Esophagus muscularis mucosa (tissue), 4 donors: ENCODE measurements around the gene MASP1.

ENCODE experiments used
- EP300 ChIP-seq: sonication (generic); formaldehyde crosslinking; IDR thresholded peaks from one replicate; pipeline ENCODE4 v1.6.1; 2017; ENCODE audit warnings: antibody characterized with exemption
- POLR2AphosphoS5 ChIP-seq, 2 donors: sonication (generic); formaldehyde crosslinking; IDR thresholded peaks; one replicate each; pipeline ENCODE4 v1.6.1; 2017; ENCODE audit warnings: antibody characterized with exemption in 2 of 2
- TF ChIP-seq, protein P1 (sequence below), 3 experiments: fragments of 200-600 bp in 2 of 3; fragments of 450-650 bp in 1 of 3; sonication (generic) in 2 of 3; IDR thresholded peaks; one replicate each; pipeline ENCODE4 v1.5.1; 2017 to 2019; ENCODE audit warnings: antibody characterized with exemption in 3 of 3, mild to moderate bottlenecking in 2 of 3, moderate library complexity in 1 of 3

DNA sequence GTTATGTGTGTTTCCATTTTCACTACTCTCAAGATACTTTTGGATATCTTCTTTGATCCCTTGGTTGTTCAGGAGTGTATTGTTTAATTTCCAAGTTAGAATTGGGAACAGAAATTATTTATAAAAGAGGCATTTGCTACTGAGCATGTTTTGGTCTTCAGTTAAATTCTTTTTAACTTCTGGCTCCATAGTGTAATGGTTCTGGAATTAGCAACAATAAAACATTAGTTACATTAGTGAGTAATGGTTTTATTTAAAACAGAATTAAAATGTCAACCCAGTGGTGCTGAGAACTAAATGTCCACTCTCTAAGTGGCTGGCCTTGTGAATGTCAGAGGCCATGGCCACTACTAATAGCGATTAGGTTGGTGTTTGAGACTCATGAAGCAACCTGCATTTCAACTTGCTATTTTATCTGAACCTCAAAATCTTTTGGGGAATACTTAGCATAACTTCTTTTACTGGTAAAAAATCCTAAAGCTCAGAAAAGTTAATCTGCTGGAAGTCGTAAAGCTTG is 19.5 kb upstream of the MASP1 start:
- TF ChIP-seq, protein P1, sequence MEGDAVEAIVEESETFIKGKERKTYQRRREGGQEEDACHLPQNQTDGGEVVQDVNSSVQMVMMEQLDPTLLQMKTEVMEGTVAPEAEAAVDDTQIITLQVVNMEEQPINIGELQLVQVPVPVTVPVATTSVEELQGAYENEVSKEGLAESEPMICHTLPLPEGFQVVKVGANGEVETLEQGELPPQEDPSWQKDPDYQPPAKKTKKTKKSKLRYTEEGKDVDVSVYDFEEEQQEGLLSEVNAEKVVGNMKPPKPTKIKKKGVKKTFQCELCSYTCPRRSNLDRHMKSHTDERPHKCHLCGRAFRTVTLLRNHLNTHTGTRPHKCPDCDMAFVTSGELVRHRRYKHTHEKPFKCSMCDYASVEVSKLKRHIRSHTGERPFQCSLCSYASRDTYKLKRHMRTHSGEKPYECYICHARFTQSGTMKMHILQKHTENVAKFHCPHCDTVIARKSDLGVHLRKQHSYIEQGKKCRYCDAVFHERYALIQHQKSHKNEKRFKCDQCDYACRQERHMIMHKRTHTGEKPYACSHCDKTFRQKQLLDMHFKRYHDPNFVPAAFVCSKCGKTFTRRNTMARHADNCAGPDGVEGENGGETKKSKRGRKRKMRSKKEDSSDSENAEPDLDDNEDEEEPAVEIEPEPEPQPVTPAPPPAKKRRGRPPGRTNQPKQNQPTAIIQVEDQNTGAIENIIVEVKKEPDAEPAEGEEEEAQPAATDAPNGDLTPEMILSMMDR (IDR thresholded peaks at IDR 0.05), result no peak
- TF ChIP-seq POLR2AphosphoS5 (IDR thresholded peaks at IDR 0.05) (no peak), EP300 (no peak)
